ENCODE data around the gene CDH23.

Gene CDH23

DNA sequence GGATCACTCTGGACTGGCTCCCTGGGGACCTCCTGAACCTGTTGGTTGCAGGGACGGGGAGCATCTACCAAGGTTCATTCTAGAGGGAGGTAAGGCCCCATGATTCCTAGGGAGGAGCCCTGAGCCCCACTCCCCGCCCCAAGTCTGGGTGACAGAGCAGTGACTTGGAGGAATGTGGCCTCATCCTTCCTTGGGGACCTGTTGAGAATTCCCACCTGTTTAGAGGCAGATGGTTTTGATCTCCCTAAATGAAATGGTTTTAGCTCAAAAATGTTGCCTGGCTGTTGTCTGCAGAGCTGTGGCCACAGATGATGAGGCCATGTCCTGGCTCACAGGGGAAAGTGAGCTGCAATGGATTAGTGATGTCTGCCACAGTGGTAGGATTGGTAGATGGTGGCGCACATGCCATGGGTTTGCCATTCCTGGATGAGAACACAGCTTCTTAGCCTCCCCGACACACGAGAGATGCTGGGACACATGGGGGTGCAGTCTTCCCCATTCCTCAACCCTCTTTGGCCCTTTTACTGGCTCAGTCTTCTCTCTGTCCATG is 310.6 kb downstream of the CDH23 start:
- no peak for DNase-seq (ENCODE audit: low read depth)

- peak; percentile 47 for DNase-seq (ENCODE audit: low read depth)
Observed at GRCh38 chr10:71708301-71708703, 311.6 kb downstream of the CDH23 start.

DNA sequence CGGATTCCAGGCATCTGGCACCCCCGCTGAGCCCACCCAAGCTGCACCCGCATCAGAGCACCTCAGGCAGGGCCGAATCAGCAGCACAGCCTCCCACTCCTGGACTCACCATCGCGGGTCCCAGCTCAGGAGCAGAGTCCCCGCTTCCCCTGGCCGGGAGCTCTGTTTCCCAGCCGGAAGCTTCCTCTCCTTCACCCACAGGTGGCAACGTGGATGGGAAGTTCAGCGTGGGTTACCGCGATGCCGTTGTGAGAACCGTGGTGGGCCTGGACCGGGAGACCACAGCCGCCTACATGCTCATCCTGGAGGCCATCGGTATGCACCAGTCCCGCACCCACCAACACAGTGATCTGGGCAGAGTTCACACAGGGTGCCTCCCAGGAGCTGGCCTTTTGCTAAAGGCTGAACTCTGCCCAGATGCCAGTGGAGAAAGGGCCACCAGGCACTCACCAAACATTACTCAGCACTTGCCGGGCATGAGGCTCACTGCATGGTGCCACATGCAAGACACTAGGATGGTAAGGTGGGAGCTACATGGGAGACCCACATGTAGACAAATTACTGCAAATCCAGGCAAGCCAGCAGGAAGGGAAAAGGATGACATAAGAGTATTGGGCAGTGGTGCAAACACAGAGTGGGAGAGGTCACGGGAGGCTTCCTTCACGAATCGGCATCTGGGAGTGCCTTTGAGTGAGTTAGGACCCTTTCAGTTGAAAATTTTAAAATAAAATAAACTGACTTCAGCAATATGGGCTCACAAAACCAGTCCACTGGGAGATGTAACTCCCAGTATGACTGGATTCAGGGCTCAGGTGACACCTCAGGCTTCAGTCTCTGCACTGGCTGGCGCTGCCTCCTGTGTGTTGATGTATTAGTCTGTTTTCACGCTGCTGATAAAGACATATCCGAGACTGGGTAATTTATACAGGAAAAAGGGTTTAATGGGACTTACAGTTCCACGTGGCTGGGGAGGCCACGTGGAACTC is 312.5 kb downstream of the CDH23 start:
- DNase-seq (ENCODE audit: low read depth), result no peak

- DNase-seq (ENCODE audit: low read depth), result no peak
Observed at GRCh38 chr10:71710519-71710918, 313.8 kb downstream of the CDH23 start.

DNA sequence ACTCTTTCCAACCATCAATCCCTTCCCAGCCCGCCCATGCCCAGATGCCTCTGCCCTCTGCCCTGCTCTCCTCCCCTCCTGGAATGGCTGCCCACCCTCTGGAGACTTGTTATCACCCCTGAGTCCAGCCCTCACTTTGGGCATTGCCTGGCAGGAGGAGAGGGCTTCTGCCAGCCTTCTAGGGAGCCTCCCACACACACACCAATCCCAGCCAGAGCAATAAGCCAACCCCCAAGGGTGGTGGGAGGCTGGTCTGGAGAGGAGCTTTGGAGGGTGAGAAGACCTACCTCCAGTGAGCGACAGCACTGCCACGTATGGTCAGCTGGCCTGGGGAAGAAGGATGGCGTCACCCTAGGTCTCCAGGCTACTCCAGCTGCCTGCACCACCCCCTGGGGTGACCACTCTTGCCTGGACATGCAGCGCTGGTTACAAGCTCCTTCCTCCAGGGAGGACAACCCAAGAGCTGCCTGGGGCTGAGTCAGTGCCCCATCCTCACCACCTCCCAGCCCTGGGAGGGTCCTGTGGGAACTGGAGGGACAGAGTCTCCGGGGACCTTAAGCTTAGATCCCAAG is 314.4 kb downstream of the CDH23 start:
- no peak for DNase-seq (ENCODE audit: low read depth)

- DNase-seq (ENCODE audit: low read depth), result no peak
Observed at GRCh38 chr10:71712170-71712569, 315.4 kb downstream of the CDH23 start.

DNA sequence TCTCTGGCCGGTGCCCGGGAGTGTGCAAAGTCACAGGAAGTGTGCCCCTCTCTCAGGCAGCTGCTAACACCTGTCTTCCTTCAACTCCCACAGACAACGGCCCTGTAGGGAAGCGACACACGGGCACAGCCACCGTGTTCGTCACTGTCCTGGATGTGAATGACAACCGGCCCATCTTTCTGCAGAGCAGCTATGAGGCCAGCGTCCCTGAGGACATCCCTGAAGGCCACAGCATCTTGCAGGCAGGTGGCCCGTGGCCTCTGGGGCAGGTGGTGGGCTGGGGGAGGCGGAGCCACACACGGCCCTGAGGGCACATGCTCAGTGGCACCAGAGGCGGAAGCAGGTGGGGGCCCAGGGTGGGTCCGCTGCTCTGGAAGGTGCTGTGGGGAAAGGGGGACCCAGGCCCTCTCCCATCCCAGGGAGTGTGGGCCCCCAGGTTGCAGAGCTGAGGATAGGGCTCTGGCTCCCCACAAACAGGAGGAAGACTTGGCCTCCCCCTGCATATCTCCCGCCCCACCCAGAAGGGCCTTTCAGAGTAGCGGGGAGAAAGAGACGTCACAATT is 315.9 kb downstream of the CDH23 start:
- DNase-seq (ENCODE audit: low read depth), result no peak

DNA sequence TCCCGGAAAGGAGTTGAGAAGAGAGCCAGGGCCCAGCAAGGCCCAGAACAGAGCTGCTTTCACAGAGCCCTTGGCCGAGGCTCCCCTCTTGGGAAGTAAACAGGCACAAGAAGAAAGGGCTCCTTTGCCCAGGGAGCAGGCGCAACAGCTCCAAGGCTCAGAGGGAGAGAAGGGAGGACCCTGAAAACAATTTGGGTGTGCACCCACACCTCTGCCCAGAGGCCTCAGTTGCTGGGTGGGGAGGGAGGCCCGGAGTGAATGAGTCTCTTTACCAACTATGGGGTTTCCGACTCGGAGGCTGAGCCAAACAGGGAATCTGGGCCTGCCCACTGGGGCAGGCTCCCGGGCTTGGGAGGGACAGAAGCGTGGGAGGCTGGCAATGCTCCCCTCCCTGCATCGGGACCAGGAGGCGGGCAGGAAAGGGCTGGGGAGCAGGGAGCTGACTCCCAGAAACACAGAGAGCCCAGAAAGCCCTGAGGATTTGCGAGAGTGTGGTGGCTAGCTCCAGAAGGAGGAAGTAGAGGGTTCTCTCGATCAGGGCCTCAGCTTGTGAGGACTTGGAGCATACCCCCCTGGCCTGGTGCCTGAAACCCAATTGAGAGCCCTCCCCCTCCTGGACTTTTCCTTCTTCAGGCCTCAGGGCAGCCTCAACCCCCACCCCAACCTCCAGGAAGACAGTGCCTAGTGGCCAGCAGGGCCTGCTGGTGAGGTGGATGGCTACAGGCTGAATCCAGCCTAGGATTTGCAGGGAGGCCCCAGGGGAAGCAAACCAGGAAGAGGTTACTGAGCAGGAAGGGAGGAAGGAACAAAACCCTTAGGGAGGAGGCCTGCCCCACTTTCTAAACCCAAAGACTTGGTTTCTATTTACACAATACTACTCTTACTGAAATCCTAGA is 316.7 kb downstream of the CDH23 start:
- no peak for DNase-seq (ENCODE audit: low read depth)

DNA sequence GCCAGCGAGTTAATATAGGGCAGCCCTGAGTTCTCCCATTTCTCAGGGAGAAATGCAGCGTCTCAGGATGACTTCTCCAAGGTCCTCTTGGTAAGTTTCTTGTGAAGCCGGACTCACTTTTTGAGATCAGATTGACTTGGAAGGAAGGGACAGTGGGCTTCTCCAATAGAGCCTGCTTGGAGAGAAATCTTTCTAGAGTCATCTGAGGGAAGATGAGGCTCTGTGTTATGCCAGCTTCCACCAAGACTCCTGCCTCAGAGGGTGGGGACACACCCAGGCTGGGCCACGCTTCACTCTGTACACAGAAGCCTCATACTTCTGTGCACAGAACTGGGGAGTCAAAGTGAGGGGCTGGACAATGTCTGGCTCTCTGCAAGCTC is 317.3 kb downstream of the CDH23 start:
- DNase-seq (ENCODE audit: low read depth), result no peak

DNA sequence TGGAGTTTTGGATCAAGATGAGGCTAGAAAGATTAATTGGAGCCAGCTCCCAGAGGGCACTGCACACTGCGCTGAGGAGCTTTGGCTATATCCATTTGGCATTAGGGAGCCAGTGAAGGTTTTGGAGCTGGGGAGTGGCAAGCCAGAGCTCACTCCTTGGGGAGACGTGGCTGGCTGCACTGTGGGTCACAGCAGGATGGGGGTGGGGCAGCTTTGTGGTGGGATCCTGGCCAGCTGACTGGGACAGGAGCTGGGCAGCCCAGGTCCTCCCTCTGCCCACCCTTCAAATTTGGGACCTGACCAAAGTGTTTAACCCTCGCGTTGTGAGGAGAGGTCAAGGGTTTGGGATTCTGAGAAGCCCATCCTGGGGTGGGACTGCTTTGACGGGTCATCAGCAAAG is 317.9 kb downstream of the CDH23 start:
- no peak for DNase-seq (ENCODE audit: low read depth)

DNA sequence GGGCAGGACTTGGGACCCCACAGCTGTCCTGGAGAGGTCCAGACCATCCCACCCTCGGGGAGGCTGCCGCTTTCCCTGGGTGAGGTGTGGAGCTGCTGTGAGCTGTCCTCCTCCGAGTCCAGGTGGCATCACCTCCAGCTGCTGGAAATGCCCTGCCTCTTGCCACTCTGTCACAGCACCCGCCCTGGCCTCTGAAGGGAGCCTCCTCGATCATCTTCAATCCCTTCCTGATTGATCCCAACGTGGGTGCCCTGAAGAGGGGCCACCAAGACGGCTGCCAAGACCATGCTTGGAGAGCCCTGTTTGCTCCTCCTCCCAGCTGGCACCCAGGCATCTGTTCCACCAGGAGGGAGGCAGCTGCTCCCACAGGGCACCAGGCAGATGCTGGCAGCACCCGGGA is 318.3 kb downstream of the CDH23 start:
- no peak for DNase-seq (ENCODE audit: low read depth)

DNA sequence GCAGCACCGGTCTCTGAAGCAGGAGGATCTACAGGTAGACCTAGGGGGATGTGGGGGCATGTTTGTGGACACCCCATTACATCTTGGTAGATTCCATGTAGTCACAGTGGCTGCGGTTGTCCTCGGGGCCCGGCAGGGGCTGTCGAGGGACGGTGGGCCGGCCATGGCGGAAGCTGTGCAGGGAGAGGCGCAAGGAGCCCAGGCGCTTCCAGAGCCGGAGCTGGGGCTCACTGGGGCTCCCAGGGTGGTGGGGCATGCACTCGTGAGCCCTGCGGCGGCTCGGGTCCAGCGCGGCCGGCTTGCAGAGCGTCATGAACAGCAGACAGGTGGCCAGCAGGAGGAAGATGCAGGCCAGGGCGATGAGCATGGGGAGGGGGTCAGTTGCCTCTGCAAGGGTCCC is 319.1 kb downstream of the CDH23 start:
- DNase-seq (ENCODE audit: low read depth), result no peak

- DNase-seq (ENCODE audit: low read depth), result no peak
Observed at GRCh38 chr10:71716426-71716825, 319.7 kb downstream of the CDH23 start.

- no peak for DNase-seq (ENCODE audit: low read depth)
Observed at GRCh38 chr10:71717056-71717455, 320.3 kb downstream of the CDH23 start.

GRCh38 chr10:71717551-71717951 is 320.8 kb downstream of the CDH23 start:
- DNase-seq (ENCODE audit: low read depth), result no peak

GRCh38 chr10:71718165-71718698 is 321.5 kb downstream of the CDH23 start:
- DNase-seq (ENCODE audit: low read depth), result no peak

- no peak for DNase-seq (ENCODE audit: low read depth)
Observed at GRCh38 chr10:71719042-71719441, 322.3 kb downstream of the CDH23 start.

DNA sequence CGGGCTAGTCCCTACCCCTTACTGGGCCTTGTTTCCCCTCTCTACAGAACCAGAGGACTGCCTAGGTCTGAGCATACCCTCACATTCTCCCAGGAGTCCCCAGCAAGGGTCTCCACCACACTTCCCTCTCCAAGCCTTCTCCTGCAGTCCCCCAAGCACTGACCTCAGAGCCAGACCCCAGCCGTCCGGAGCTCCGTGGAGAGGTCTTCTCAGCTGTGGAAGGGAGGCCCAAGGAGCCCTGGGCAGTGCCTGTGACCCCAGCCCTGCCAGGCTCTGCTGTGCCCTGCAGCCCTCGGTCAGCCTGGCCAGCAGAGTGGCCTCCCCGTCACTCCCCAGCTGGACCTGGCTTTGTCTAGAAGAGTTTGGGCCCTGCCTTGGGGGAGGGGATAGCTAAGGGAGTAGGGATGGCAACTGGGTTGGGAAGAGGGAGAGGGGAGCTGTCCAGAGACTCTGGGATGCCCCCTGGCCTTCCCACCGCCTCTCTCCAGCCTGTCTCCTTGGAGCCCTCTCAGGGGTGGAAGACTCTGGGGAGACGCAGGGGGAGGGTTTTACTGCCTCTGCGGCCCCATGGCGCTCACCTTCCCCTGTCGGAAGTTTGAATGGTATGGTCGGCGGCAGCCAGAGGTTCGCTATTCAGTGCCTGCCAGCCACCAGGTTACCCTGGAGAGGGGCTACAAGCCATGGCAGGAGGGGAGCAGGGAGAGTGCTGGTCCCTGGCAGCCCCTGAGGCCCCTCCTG is 322.9 kb downstream of the CDH23 start, which contains the start of gene C10orf105:
Gene C10orf105, minus strand, starts transcription at position 315 of the 738 bp plus-strand sequence. CDS start 3,441 bp downstream, outside the sequence.
- no peak for DNase-seq (ENCODE audit: low read depth)

DNA sequence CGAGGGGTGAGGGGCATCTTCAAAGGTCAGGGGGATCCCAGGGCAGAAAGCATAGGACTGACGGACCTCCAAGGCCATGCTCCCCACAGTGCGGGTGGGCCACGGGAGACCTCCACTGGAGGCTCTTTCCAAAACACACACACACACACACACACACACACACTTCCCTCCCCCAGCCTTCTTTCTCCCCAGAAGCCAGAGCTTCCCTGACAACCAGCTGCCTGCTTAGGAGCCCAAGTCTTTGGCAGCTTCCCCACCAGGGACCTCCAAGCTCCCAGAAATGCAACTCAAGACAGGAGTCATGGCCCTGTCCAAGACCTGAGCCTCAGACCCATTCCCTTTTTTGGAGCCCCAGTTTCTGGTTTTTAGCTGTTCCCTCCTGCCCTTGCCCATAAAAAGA is 323.6 kb downstream of the CDH23 start:
- DNase-seq (ENCODE audit: low read depth), result no peak

DNA sequence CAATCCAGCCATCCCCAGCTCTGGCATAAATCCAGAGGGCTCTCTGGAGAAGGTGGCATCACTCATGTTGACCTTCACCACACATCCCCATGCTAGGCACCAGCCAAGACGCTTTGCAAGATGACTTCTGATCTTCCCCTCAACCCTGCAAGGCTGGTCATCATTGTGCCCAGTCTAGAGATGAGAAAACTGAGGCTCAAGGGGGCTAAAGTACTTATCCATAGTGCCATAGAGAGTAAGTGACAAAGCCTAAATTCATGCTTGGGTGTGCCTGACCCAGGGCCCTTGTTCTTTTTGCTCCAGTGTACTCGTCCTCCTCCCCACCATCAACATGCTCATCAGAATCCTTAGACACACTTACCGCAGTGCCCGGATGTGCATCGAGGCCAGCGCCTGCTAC is 324.6 kb downstream of the CDH23 start:
- no peak for DNase-seq (ENCODE audit: low read depth)

- DNase-seq (ENCODE audit: low read depth), result no peak
Observed at GRCh38 chr10:71722849-71723248, 326.1 kb downstream of the CDH23 start.
